Adrenal gland (tissue), 12 donors: ENCODE data around the gene ABCA4. TPM values are rescaled to one million over a fixed set of nuclear protein-coding genes. Genes with fewer than 3 reads are reported as not detected.

Experiments used
- DNase-seq, 7 donors: peaks; one replicate each; pipeline ENCODE4 v3.0.0-alpha.2; 2019 to 2020
- H3K27ac ChIP-seq, 5 donors: fragments of 200-600 bp; sonication (generic) in 4 of 5; 1 replicate in 3 of 5; 2 replicates in 2 of 5; pipeline versions ENCODE4 v1.5.1 to v1.8.0; 2016 to 2020; ENCODE audit warnings: mild to moderate bottlenecking in 1 of 5
- H3K27me3 ChIP-seq: fragments of 200-600 bp; 2 replicates; pipeline ENCODE4 v1.8.0; 2021
- H3K36me3 ChIP-seq, 2 donors: fragments of 200-600 bp; replicated peaks in 1 of 2; 1 replicate in 1 of 2; 2 replicates in 1 of 2; pipeline versions ENCODE4 v1.5.1 to v1.8.0; 2018 to 2022
- H3K4me1 ChIP-seq, 2 donors: fragments of 200-600 bp; replicated peaks in 1 of 2; 1 replicate in 1 of 2; 2 replicates in 1 of 2; pipeline versions ENCODE4 v1.5.1 to v1.8.0; 2018 to 2021
- H3K4me3 ChIP-seq, 4 donors: fragments of 200-600 bp; sonication (generic) in 3 of 4; one replicate each; pipeline ENCODE4 v1.5.1; 2016 to 2018
- H3K9me3 ChIP-seq, 3 donors: fragments of 200-600 bp; sonication (generic) in 1 of 3; replicated peaks in 1 of 3; 1 replicate in 2 of 3; 2 replicates in 1 of 3; pipeline versions ENCODE4 v1.5.1 to v1.8.0; 2016 to 2021
- CTCF ChIP-seq, 6 experiments: fragments of 450-650 bp in 4 of 6; fragments of 200-600 bp in 2 of 6; sonication (generic) in 1 of 6; IDR thresholded peaks; 1 replicate in 5 of 6; 2 replicates in 1 of 6; pipeline versions ENCODE4 v1.5.1 to v1.8.0; 2016 to 2021; ENCODE audit warnings: antibody characterized with exemption in 6 of 6, mild to moderate bottlenecking in 2 of 6, moderate library complexity in 1 of 6
- POLR2A ChIP-seq, 2 donors: fragments of 450-650 bp; IDR thresholded peaks; one replicate each; pipeline ENCODE4 v1.6.1; 2017; ENCODE audit warnings: antibody characterized with exemption in 2 of 2, mild to moderate bottlenecking in 2 of 2, moderate library complexity in 1 of 2
- WGBS, 4 donors: extraction: QIAGEN DNeasy Blood & Tissue Kit in 2 of 4; methylation state at CpG; one replicate each; pipeline versions ENCODE4 v1.1.5 to v1.1.7; 2013 to 2017; 5-methylcytosine and 5-hydroxymethylcytosine counted together
- intact Hi-C, 2 donors: fragments of 100-400 bp; cut with DNase I; formaldehyde crosslinking; loops; one replicate each; pipeline versions ENCODE4 v1.14.1 to v1.15.0; 2022 to 2023
- polyA plus RNA-seq, 3 donors: library from polyadenylated mRNA; stranded (reverse); fragments of 200-250 nt in 2 of 3; fragments of 350-450 nt in 1 of 3; fragmentation: Illumina TruSeq in 1 of 3; extraction: RNeasy Lipid Tissue Mini Kit (QIAGEN cat#74804) in 1 of 3; gene quantifications; one replicate each; pipeline ENCODE4 v1.2.3, GENCODE V29; 2013 to 2014
- total RNA-seq, 9 donors: library from RNA; depleted of rRNA in 4 of 9; stranded (reverse); fragments of >200 nt in 4 of 9; fragments of 120-200 nt in 1 of 9; fragmentation: NEBNext Ultra II Directional in 1 of 9; extraction: Animal tissue kit (Norgen Biotek cat#: 25700) in 1 of 9; gene quantifications; one replicate each; pipeline versions ENCODE4 v1.1.0 to v1.2.4, GENCODE V29; 2013 to 2023
- donor health status: healthy with polysubstance abuse.
- donor health status: Bipolar disorder and iron deficiency.
- donor health status: DM: yes; HTN: yes; CAD: no.
- donor health status: DM: no; HTN: no; CAD: no.
- donor health status: DM: no; HTN: no; CAD: no.
- donor health status: DM: yes; HTN: yes; CAD: no.

The ABCA4 gene
- total and polyA plus RNA-seq, 12 donors, result 0.04 to 1.9 (median 0.14) TPM; not detected in 1

- Histone ChIP-seq H3K27me3 (no peaks in the 10 kb centered on the region), H3K27ac (no peak overlapping the region), H3K4me1 (no peaks in the 10 kb centered on the region), H3K4me3 (no peak overlapping the region), H3K9me3 (no peaks in the 10 kb centered on the region), H3K36me3 (no peaks in the 10 kb centered on the region)
- TF ChIP-seq CTCF (IDR thresholded peaks at IDR 0.05), result no peak
- TF ChIP-seq POLR2A (IDR thresholded peaks at IDR 0.05), result no peak
- no peak for DNase-seq
- intact Hi-C loops, result no loop called here
- 81 to 93% (median 87%) methylated on average over 3 of the region's 3 CpGs for WGBS, 4 donors
These were observed 105.5 kb downstream of the ABCA4 start for GRCh38 chr1:94015489-94015817.

GRCh38 chr1:94014635-94015488, 106.1 kb downstream of the ABCA4 start:
- Histone ChIP-seq H3K36me3 (no peaks in the 10 kb centered on the region), H3K27me3 (no peaks in the 10 kb centered on the region), H3K4me3 (no peak overlapping the region), H3K9me3 (no peaks in the 10 kb centered on the region), H3K27ac (no peak overlapping the region), H3K4me1 (no peaks in the 10 kb centered on the region)
- no peak for TF ChIP-seq POLR2A (IDR thresholded peaks at IDR 0.05)
- no peak for TF ChIP-seq CTCF (IDR thresholded peaks at IDR 0.05)
- intact Hi-C loops, result no loop called here
- no peak for DNase-seq
- WGBS, 4 donors, result 74 to 83% (median 75%) methylated on average over 4 to 6 of the region's 6 CpGs

- no peaks in the 10 kb centered on the region for H3K4me1 ChIP-seq
- TF ChIP-seq CTCF (IDR thresholded peaks at IDR 0.05) (no peak), POLR2A (IDR thresholded peaks at IDR 0.05) (no peak)
- intact Hi-C loops, result no loop called here
- DNase-seq, result no peak
- no peaks in the 10 kb centered on the region for H3K36me3 ChIP-seq
- H3K4me3 ChIP-seq, result no peak overlapping the region
- no peaks in the 10 kb centered on the region for H3K27me3 ChIP-seq
- 65 to 81% (median 74%) methylated on average over 6 of the region's 6 CpGs for WGBS, 4 donors
- no peaks in the 10 kb centered on the region for H3K9me3 ChIP-seq
- H3K27ac ChIP-seq, result no peak overlapping the region
These were observed 106.9 kb downstream of the ABCA4 start for GRCh38 chr1:94014087-94014486.

GRCh38 chr1:94013367-94013878, 107.5 kb downstream of the ABCA4 start:
- Histone ChIP-seq H3K4me1 (no peaks in the 10 kb centered on the region), H3K27me3 (no peaks in the 10 kb centered on the region), H3K4me3 (no peak overlapping the region), H3K36me3 (no peaks in the 10 kb centered on the region), H3K27ac (no peak overlapping the region), H3K9me3 (no peaks in the 10 kb centered on the region)
- WGBS, 4 donors, result 80 to 84% (median 83%) methylated on average over 8 of the region's 8 CpGs
- TF ChIP-seq POLR2A (IDR thresholded peaks at IDR 0.05) (no peak), CTCF (IDR thresholded peaks at IDR 0.05) (no peak)
- intact Hi-C loops, result no loop called here
- DNase-seq, result no peak
